Subcutaneous adipose tissue (tissue), 4 donors: Measurements from ENCODE around the gene GUCA2B. TPM values are rescaled to one million over a fixed set of nuclear protein-coding genes. Genes with fewer than 3 reads are reported as not detected.

ENCODE experiments used
- total RNA-seq, 4 donors: library from RNA; depleted of rRNA; stranded (reverse); fragments of >200 nt; gene quantifications; one replicate each; pipeline ENCODE4 v1.1.0, GENCODE V29; 2016
- TF ChIP-seq, protein P1 (sequence below): fragments of 450-650 bp; IDR thresholded peaks from one replicate; pipeline ENCODE4 v1.5.1; 2016; ENCODE audit warnings: low read depth, mild to moderate bottlenecking, control low read depth, antibody characterized with exemption, moderate library complexity

GUCA2B gene
- total RNA-seq, 4 donors from 2014 or later, result not detected

DNA sequence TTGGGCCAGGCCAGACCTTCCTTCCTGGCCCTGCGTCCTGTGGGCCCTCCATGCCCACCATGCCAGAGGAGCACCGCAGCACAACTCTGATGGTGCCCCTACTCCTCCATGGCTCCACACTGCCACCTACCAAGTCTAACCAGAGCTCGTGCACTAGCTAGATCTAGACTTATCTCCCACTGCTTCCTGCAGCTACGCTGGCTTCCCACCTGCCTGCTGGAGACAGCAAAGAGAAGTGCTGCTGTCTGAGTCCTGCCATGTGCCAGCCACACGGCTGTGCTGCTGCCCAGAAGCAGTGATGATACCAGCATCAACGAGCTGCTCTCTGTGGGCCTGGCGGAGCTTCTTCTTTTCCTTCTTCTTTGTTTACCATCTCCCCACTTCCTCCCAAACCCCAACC, 4.5 kb downstream of the GUCA2B start:
- TF ChIP-seq, protein P1, sequence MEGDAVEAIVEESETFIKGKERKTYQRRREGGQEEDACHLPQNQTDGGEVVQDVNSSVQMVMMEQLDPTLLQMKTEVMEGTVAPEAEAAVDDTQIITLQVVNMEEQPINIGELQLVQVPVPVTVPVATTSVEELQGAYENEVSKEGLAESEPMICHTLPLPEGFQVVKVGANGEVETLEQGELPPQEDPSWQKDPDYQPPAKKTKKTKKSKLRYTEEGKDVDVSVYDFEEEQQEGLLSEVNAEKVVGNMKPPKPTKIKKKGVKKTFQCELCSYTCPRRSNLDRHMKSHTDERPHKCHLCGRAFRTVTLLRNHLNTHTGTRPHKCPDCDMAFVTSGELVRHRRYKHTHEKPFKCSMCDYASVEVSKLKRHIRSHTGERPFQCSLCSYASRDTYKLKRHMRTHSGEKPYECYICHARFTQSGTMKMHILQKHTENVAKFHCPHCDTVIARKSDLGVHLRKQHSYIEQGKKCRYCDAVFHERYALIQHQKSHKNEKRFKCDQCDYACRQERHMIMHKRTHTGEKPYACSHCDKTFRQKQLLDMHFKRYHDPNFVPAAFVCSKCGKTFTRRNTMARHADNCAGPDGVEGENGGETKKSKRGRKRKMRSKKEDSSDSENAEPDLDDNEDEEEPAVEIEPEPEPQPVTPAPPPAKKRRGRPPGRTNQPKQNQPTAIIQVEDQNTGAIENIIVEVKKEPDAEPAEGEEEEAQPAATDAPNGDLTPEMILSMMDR, result no peak

DNA sequence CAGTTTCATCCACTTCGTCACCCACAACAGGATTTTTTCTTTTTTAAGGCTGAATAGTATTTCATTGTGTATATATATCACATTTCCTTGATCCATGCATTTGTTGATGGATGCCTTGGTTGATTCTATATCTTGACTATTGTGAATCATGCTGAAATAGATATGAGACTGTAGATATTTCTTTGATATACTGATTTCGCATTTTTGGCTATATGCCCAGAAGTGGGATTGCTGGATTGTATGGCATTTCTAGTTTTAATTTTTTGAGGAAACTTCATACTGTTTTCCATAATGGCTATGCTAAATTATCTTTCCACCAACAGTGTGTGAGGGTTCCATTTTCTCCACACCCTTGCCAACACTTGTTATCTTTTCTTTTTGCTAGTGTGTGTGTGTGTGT, 5.0 kb downstream of the GUCA2B start:
- TF ChIP-seq, protein P1, result no peak

DNA sequence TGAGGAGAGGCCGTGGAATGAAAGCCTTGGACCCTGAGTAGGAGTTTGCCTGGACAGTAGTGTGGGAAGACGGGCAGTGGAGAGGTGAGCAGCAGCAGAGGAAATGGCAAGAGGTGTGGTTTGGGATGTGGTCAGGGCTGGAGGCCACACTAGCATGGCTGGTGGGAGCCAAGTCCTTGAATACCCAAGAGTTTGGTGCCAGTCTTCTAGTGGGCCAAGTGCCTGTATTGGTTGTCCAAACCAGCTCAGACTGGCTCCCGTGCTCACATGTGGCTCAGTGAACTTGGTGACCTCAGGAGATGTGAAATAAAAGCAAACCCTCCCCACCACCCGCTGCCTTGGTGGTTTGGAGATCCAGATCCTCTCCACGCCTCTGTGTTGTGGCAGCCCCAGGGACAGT, 9.0 kb downstream of the GUCA2B start:
- TF ChIP-seq, protein P1, result no peak

DNA sequence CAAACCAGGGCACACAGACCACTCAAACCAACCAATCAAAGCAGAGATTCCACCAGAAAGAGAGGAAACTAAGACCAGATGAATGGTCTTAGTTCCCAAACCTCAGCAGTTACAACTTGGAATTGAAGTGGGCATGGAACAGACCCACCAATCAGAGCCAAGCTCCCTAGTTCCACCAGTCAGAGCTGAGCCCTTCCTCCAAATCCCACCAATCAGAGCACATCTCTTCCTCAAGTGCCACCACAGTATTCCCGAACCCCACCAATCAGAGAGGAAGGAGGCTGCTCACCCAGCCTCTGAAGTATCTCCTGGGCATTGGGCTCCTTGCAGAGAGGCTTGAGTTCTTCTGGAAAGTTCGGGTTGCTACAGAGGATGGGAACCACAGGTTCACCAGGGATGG, 9.9 kb downstream of the GUCA2B start:
- TF ChIP-seq, protein P1, result no peak

DNA sequence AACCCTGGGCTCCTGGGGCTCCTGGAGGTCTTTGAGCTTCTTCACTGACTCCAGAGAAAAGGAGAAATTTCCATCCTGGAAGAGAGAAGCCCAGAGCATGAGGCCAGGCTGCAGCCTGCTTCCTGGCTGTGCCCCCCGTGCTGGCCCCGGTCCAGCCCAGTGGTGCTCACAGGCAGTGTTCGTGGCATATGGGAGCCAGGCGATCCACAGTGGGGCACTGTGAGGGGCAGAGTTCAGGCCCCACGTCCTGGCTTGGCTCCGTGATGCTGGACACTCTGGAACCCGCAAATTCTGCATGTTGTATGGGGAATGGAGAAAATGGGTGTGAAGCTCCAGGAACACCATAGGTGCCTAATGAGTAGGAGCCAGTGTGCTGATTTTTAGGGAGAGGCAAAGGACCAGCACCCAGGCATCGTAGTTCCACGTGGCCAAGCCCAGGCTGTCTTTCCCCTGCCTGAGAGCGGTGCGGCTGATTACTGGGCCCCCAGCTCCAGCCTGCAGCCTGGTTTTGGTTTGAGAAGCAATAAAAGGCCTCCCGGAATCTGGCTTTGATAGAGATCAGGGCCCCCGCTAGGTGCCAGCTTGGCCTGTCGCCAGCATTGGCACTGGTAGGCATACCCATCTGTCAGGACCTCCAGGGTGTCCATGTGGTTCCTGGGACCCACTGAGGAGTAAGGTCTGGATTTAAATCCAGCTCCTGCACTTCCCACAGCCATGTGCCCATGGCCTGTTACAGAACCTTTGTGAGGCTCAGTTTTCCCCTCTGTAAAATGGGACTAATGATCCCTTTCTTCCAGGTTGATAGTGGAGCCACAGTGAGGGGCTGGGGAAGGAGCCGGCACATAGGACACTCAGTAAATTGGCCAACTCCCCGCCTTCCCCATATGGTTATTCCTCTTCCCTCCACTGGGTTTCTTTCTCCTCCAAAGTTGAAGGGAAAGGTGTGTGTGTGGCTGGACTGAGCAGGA, 10.6 kb downstream of the GUCA2B start:
- TF ChIP-seq, protein P1, result no peak

DNA sequence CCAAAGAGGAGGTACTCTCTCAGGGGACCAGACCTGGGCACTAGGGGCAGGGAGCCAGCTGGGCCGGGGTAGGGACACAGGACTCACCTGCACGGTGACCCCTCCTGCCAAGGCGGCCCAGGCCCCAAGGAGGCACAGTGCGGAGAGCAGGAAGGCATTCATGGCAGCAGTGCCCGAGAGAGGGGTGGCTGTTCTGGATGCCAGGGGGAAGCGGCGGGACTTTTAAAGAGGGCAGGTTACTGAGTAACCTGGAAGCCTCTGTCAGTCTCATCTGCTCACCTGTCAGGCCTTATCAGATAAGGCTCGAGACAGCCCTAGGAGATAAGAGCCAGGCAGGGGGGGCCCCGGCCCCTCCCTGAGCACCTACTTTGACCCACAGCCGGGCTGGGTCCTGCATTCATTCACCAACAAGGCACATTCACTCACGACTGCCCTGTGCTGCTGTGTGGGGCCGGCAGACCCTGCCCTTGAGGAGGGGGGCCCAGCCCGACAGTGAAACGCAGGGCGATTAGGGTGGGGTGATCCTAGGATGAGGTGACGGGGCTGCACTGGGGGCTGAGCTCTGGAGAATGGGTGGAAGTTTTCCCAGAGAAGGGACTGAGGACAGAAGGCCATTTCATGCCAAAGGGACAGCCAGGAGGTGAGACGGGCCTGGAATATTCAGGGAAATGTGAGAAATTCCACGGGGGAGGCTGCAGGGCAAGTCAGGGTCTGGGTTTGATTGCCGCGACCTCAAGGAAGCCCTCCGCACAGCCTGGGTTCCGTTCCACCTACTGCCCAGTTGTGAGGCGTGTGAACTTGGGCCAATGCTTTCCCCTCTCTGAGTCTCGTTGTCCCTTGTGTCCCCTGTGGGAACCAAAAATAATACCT, 11.6 kb downstream of the GUCA2B start, which contains the start of gene GUCA2A:
GUCA2A (minus strand) TSS at position 195 of the 870 bp plus-strand sequence; CDS start at position 162, 33 bp downstream.
- TF ChIP-seq, protein P1, result no peak
